Endodermal cell (in vitro differentiated cells): ENCODE results near the gene RALGPS1. TPM values are rescaled to one million over a fixed set of nuclear protein-coding genes. Genes with fewer than 3 reads are reported as not detected.
A peak's percentile ranks its signal among the peaks of the same experiment; 100 is the strongest.

Experiments
- DNase-seq: peaks from one replicate; pipeline ENCODE4 v3.0.0-alpha.2; 2017
- H3K27ac ChIP-seq: 2 replicates; pipeline ENCODE4 v1.5.1; 2013; ENCODE audit warnings: mild to moderate bottlenecking, low read depth, low read length, moderate library complexity
- H3K27me3 ChIP-seq: 2 replicates; pipeline ENCODE4 v1.6.1; 2013; ENCODE audit warnings: mild to moderate bottlenecking, low read length, moderate library complexity; ENCODE audit not compliant: insufficient read depth, control insufficient read depth, poor library complexity, severe bottlenecking
- H3K36me3 ChIP-seq: 2 replicates; pipeline ENCODE4 v1.7.0; 2013; ENCODE audit warnings: mild to moderate bottlenecking, low read length, moderate library complexity; ENCODE audit not compliant: control insufficient read depth, insufficient read depth
- H3K4me1 ChIP-seq: one replicate; pipeline ENCODE4 v1.7.0; 2013; ENCODE audit warnings: low read length; ENCODE audit not compliant: control insufficient read depth, insufficient read depth
- H3K4me3 ChIP-seq: 2 replicates; pipeline ENCODE4 v1.5.1; 2013; ENCODE audit warnings: mild to moderate bottlenecking, low read length, moderate library complexity
- H3K9ac ChIP-seq: 2 replicates; pipeline ENCODE4 v1.6.1; 2013; ENCODE audit warnings: mild to moderate bottlenecking, low read length, moderate library complexity; ENCODE audit not compliant: poor library complexity, severe bottlenecking; ENCODE audit errors: extremely low read depth
- H3K9me3 ChIP-seq: 2 replicates; pipeline ENCODE4 v1.6.1; 2013; ENCODE audit warnings: mild to moderate bottlenecking, low read length, moderate library complexity; ENCODE audit not compliant: control insufficient read depth
- H3K27ac Mint-ChIP-seq: 2 replicates; pipeline ENCODE4 v1.8.0; 2020; ENCODE audit warnings: mixed read lengths
- H3K27me3 Mint-ChIP-seq: 2 replicates; pipeline ENCODE4 v1.8.0; 2021; ENCODE audit warnings: mild to moderate bottlenecking, mixed read lengths; ENCODE audit not compliant: insufficient read depth
- H3K36me3 Mint-ChIP-seq: 2 replicates; pipeline ENCODE4 v1.8.0; 2020; ENCODE audit warnings: low read depth, mixed read lengths
- H3K4me1 Mint-ChIP-seq: 2 replicates; pipeline ENCODE4 v1.8.0; 2020; ENCODE audit warnings: mixed read lengths
- H3K4me3 Mint-ChIP-seq: 2 replicates; pipeline ENCODE4 v1.8.0; 2020; ENCODE audit warnings: mild to moderate bottlenecking, moderate library complexity, mixed read lengths
- H3K9me3 Mint-ChIP-seq: 2 replicates; pipeline ENCODE4 v1.8.0; 2020; ENCODE audit warnings: mild to moderate bottlenecking, mixed read lengths
- WGBS, 2 experiments: methylation state at CpG; one replicate each; pipeline versions ENCODE4 v1.1.5 to v1.1.7; 2013; ENCODE audit warnings: missing lambda C conversion rate in 2 of 2, mixed read lengths in 1 of 2; ENCODE audit not compliant: insufficient coverage in 1 of 2, insufficient read length in 1 of 2; 5-methylcytosine and 5-hydroxymethylcytosine counted together
- total RNA-seq, 2 donors: library from RNA; stranded (reverse); fragmentation: NEBNext Ultra II Directional in 1 of 2; extraction: Animal tissue kit (Norgen Biotek cat#: 25700) in 1 of 2; gene quantifications; 2 replicates in 1 of 2; 3 replicates in 1 of 2; pipeline ENCODE4 v1.2.1, GENCODE V29; 2021
- TF ChIP-seq, protein P1 (sequence below): fragments of 200-600 bp; sonication (generic); conservative IDR thresholded peaks from 2 replicates; pipeline ENCODE4 v1.5.0; 2021; ENCODE audit warnings: antibody characterized with exemption, mild to moderate bottlenecking

RALGPS1 gene
- total RNA-seq, 2 donors from 2014 or later = 23.3 to 25.0 TPM

DNA sequence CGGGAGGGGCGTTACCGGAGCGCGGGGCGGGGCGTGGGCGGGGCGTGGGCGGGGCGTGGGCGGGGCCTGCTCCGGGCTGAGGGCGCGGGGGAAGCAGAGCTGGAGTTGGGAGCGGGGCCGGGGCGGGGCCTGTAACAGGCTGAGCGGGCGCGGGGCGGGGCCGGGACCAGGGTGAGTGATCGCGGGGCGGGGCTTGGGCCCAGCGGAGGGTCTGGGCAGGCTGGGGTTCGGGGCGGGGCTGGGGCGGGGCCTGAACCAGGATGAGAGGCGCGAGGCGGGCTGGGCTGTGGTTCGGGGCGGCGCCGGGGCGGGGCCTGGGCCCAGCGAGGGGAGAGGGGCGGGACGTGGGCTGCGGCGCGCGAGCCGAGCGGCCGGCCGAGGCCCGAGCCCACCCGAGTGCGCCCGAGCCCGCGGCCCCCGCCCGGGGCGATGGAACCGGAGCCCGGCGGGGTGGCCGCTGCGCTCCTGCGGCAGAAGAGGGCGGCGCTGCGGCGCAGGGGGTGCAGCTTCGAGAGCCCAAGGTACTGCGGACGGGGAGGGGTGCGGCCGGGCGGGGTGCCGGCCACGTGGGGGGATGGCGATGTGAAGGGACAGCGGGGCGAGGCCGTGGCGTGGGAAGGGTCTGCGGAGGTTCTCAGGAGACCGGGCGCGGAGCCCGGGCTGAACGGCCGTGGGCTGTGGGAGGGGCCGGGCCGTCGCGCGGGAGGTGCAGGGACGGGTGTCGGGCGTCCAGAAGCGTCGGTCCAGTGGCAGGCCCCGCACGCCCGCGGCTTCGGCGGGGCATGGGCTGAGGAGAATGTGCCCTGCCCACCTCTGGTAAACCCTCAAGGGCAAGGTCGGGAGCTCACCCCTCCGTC, 310.5 kb downstream of the RALGPS1 start:
- 0 to 1% methylated on average over 15 to 106 of the region's 106 CpGs for WGBS, 2 experiments
- Histone ChIP-seq H3K27ac (no peak overlapping the region), H3K9me3 (no peaks in the 10 kb centered on the region), H3K27me3 (peaks cover 52% of the 10 kb centered on the region), H3K4me3 (peak overlapping the region; percentile 80), H3K36me3 (no peaks in the 10 kb centered on the region), H3K4me1 (no peaks in the 10 kb centered on the region), H3K9ac (peak overlapping the region; percentile 60)
- TF ChIP-seq, protein P1, sequence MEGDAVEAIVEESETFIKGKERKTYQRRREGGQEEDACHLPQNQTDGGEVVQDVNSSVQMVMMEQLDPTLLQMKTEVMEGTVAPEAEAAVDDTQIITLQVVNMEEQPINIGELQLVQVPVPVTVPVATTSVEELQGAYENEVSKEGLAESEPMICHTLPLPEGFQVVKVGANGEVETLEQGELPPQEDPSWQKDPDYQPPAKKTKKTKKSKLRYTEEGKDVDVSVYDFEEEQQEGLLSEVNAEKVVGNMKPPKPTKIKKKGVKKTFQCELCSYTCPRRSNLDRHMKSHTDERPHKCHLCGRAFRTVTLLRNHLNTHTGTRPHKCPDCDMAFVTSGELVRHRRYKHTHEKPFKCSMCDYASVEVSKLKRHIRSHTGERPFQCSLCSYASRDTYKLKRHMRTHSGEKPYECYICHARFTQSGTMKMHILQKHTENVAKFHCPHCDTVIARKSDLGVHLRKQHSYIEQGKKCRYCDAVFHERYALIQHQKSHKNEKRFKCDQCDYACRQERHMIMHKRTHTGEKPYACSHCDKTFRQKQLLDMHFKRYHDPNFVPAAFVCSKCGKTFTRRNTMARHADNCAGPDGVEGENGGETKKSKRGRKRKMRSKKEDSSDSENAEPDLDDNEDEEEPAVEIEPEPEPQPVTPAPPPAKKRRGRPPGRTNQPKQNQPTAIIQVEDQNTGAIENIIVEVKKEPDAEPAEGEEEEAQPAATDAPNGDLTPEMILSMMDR = no peak
- peak; percentile 99 for DNase-seq
- Mint-ChIP-seq H3K4me1 (peaks cover 2% of the 10 kb centered on the region), H3K4me3 (peak overlapping the region; percentile 62), H3K9me3 (no peaks in the 10 kb centered on the region), H3K27ac (no peak overlapping the region), H3K27me3 (peaks cover 44% of the 10 kb centered on the region), H3K36me3 (no peaks in the 10 kb centered on the region)

GRCh38 chr9:127225801-127226625, 311.4 kb downstream of the RALGPS1 start:
- H3K27ac Mint-ChIP-seq = no peak overlapping the region
- no peaks in the 10 kb centered on the region for H3K36me3 Mint-ChIP-seq
- H3K9me3 Mint-ChIP-seq = no peaks in the 10 kb centered on the region
- Histone ChIP-seq H3K9ac (no peak overlapping the region), H3K9me3 (no peaks in the 10 kb centered on the region), H3K27ac (no peak overlapping the region), H3K4me1 (no peaks in the 10 kb centered on the region), H3K27me3 (peaks cover 49% of the 10 kb centered on the region), H3K36me3 (no peaks in the 10 kb centered on the region), H3K4me3 (no peak overlapping the region)
- 33 to 40% methylated on average over 17 to 42 of the region's 42 CpGs for WGBS, 2 experiments
- H3K4me1 Mint-ChIP-seq = peaks cover 2% of the 10 kb centered on the region
- H3K4me3 Mint-ChIP-seq = peak overlapping the region; percentile 62
- peaks cover 44% of the 10 kb centered on the region for H3K27me3 Mint-ChIP-seq
- no peak for DNase-seq
- TF ChIP-seq, protein P1 = no peak

GRCh38 chr9:127229691-127230417, 315.3 kb downstream of the RALGPS1 start:
- Histone ChIP-seq H3K36me3 (no peaks in the 10 kb centered on the region), H3K27ac (no peak overlapping the region), H3K4me3 (no peak overlapping the region), H3K9me3 (no peaks in the 10 kb centered on the region), H3K9ac (no peak overlapping the region), H3K4me1 (no peaks in the 10 kb centered on the region), H3K27me3 (peaks cover 17% of the 10 kb centered on the region)
- Mint-ChIP-seq H3K27ac (no peak overlapping the region), H3K4me1 (peaks cover 2% of the 10 kb centered on the region), H3K4me3 (no peak overlapping the region), H3K36me3 (no peaks in the 10 kb centered on the region), H3K27me3 (peaks cover 20% of the 10 kb centered on the region), H3K9me3 (no peaks in the 10 kb centered on the region)
- TF ChIP-seq, protein P1 = no peak
- no peak for DNase-seq
- WGBS, 2 experiments = 85 to 93% methylated on average over 4 of the region's 4 CpGs
